ENCODE results near the gene PXT1.
"Not testable (repeated sequence)": the region's sequence is repeated elsewhere in the genome, so short reads cannot be mapped to it uniquely, and the experiment has no call there.

The PXT1 gene

GRCh38 chr6:36442671-36443470, at the start of gene PXT1, which contains the start of gene KCTD20:
Gene PXT1, minus strand, starts transcription at chr6:36442854. Its CDS starts 16,772 bp downstream, at chr6:36426082.
Gene KCTD20, plus strand, starts transcription at chr6:36443000. Its CDS starts 27,098 bp downstream, at chr6:36470098.
- DNase-seq = peak; percentile 83

- no peak for DNase-seq
Observed at GRCh38 chr6:36492092-36492491, 49.4 kb upstream of the PXT1 start.

DNA sequence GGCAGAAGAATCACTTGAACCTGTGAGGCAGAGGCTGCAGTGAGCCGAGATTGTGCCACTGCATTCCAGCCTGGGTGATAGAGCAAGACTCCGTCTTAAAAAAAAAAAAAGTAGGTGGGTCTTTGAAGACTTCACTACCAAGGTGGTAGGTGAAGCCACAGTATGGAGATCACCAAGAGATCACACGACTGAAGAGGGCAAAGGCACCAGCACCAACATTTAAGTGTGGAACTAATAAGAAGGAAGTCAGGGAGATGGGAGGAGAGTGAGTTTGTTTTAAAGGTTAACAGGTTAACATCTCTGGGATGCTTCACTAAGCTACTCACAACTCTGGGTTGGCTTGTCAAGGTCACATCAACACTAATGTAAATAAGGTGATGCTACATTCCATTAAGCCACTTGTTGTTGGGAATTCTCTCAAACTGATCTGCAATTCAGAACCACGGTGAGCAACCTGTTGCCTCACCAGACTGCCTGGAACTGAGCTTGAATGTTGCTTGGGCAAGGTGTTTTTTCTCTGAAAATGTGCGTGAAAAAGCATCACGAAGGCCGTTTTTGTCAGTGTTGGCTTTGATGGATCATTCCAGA, 48.8 kb upstream of the PXT1 start:
- DNase-seq = no peak

DNA sequence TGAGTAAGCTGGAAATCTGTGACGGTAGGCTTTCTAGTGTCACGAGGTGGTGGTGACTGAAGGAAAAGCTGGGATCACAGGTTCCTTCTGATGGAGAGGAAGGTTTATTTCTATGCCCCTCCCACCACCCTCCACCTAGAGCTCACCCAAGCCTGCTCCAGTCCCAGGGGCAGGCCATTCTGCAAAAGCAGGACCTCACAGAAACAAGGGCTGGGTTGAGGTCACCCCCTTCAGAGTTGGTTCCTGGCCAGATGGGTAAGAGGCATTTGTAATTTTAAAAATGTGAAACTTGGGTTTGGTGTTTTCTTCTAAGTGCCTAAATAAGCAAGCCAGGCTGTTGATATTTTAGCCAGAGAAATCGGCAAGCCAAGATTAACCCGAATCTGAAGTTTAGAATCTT, 46.8 kb upstream of the PXT1 start:
- no peak for DNase-seq

GRCh38 chr6:36488221-36488620, 45.6 kb upstream of the PXT1 start:
- DNase-seq = no peak

GRCh38 chr6:36487698-36488097, 45.0 kb upstream of the PXT1 start:
- no peak for DNase-seq

- DNase-seq = no peak
Observed at GRCh38 chr6:36484736-36485135, 42.1 kb upstream of the PXT1 start.

DNA sequence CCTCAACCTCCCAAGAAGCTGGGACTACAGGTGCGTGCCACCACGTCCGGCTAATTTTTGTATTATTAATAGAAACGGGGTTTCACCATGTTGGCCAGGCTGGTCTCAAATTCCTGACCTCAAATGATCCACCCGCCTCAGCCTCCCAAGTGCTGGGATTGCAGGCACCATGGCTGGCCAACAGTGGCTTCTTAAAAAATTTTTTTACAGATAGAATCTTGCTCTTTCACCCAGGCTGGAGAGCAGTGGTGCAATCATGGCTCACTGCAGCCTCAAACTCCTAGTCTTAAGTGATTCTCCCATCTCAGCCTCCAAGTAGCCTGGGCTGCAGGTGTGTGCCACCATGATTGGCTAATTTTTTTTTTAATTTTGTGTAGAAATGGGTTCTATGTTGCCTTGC, 40.7 kb upstream of the PXT1 start:
- DNase-seq = not testable (repeated sequence)

GRCh38 chr6:36479256-36479655, 36.6 kb upstream of the PXT1 start:
- no peak for DNase-seq

DNA sequence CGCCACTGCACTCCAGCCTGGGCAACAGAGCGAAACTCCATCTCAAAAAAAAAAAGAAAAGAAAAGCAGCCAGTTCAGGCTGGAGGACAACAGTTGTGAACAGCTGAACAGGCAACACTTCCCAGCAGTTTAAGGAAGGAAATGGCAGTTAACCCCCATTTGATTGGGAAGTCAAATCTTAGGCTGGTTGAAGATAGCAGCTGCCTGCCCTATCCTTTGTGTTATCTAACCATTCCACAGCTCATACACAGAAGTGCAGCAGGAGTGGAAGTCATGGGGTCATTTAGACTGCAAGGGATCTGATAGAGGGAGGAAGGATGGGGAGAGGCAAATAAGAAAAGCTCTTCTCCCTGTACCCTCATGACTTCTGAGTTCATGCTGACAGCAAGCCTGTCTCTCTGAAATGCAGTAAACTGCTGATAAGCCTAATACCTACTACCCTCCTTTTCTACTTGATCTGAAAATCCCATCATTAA, 35.4 kb upstream of the PXT1 start:
- DNase-seq = no peak

DNA sequence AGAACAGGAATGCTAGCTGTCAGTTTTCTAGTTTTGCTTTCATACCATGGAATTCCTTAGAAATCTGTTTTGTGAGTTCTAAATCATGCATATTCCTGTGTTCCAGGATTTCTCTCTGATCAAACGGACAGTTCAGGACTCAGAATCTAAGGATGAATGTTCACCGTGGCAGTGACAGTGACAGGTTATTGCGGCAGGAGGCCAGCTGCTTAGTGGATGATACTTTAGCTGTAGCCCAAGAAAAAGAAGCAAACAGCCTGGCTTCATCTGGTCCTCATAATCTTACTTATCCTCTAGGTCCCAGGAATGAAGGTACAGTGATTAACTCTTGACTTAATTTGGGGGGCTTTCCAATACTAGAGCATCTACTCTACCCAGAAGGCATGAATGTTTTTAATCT, 27.3 kb upstream of the PXT1 start:
- no peak for DNase-seq

- no peak for DNase-seq
Observed at GRCh38 chr6:36469148-36469661, 26.6 kb upstream of the PXT1 start.

GRCh38 chr6:36467625-36468024, 25.0 kb upstream of the PXT1 start:
- no peak for DNase-seq

DNA sequence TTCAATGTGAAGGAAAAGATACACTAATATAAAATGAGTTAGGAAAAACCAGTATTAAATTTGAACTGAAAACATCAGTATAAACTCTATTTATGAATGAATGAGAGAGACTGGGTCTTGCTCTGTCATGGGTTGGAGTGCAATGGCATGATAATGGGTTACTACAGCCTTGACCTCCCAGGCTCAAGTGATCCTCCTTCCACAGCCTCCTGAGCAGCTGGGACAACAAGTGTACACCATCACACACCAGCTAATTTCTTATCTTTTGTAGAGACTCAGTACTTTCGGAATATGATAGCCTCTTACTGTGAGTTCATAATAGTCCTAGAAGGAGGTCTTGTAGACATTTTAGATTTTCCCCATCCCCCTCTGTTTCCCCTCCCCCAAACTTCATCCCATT, 21.6 kb upstream of the PXT1 start:
- no peak for DNase-seq

GRCh38 chr6:36463676-36464075, 21.0 kb upstream of the PXT1 start:
- no peak for DNase-seq

DNA sequence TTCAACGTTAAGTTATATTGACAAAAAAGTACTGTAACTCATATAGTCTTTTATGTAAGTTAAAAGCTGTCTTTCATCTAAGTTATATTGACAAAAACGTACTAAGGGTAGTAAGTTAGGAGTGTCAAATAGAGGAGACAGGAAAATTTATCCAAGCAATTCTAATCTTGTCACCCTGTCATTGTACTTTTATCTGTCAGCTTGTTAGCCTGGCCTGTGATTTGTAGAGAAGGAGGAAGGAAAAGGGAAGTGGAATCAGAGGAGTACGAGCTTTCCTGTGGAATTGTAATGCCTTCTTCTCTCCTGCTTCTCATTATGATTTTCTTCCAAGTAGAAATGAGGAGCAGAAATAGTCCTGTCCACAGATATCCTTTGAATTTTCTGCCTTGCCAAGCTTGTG, 19.0 kb upstream of the PXT1 start:
- DNase-seq = no peak

DNA sequence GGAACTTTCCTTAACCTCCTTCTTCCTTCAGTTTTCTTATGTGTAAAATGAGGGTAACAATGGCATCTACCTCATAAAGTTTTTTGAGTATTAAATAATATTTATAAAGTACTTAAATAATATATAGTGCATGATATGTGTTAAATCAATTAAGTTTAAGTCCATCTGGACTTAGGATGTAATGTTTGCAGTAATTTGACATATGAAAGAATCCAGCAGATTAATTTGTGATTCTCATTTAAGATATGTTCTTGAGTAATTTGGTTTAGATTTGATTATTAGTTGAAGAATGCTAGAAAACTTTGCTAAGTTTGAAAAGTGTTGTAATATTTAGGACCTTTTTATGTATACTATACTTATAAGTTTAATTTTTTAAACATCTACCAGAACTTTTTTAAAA, 18.3 kb upstream of the PXT1 start:
- no peak for DNase-seq

DNA sequence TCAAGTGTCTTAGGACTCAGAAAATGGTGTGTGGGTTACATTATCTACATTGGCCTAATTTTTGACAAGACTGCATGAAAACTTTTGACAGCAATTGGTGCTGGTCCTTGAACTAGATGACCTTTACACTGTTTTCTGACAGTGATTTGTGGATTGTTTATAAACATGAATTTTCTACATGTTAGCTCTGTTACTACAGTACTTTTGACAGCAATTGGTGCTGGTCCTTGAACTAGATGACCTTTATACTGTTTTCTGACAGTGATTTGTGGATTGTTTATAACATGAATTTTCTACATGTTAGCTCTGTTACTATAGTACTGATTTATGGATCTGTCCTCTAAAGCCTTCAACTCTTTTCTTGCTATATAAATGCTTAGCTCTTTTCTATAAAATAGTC, 16.8 kb upstream of the PXT1 start:
- no peak for DNase-seq

- no peak for DNase-seq
Observed at GRCh38 chr6:36455486-36456027, 12.9 kb upstream of the PXT1 start.

DNA sequence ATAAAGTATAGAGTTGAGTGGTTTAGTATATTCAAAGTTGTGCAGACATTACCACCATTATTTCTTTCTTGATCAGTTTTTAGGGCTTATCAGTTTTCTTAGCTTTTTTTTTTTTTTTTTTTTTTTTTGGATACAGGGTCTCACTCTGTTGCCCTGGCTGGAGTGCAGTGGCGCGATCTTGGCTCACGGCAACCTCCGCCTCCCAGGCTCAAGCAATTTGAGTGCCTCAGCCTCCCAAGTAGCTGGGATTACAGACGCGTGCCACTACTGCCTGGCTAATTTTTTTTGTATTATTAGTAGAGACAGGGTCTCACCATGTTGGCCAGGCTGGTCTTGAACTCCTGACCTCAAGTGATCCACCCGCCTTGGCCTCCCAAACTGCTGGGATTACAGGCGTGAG, 10.2 kb upstream of the PXT1 start:
- not testable (repeated sequence) for DNase-seq

GRCh38 chr6:36449173-36449572, 6.5 kb upstream of the PXT1 start:
- DNase-seq = not testable (repeated sequence)

GRCh38 chr6:36445621-36446020, 3.0 kb upstream of the PXT1 start:
- DNase-seq = no peak

DNA sequence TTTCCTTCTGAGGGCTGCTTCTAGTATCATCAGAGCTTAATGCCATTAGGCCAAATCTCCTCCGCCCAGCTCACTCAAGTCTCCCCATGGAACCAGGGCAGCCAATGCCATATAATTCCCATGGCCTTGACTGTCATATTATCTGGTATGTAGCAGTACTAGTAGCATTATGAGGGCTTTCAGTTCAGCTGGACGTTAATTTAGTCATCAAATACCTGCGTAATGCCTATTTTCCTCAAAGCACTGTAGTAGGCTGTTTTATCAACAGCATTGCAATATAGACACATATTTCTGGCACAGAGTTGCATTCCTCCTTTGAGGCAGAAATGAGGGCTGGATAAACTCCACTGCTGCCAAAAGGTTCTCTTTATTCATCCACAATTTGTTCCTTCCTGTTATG, 1.8 kb upstream of the PXT1 start:
- no peak for DNase-seq
